ENCODE results near the gene GRB10. TPM values are rescaled to one million over a fixed set of nuclear protein-coding genes. Genes with fewer than 3 reads are reported as not detected.

The GRB10 gene
- total RNA-seq, 1 experiment from 2014 or later: 47.3 TPM

GRCh38 chr7:50637725-50638643 is 144.7 kb downstream of the GRB10 start:
- no peak for DNase-seq (ENCODE audit: low spot score)

DNA sequence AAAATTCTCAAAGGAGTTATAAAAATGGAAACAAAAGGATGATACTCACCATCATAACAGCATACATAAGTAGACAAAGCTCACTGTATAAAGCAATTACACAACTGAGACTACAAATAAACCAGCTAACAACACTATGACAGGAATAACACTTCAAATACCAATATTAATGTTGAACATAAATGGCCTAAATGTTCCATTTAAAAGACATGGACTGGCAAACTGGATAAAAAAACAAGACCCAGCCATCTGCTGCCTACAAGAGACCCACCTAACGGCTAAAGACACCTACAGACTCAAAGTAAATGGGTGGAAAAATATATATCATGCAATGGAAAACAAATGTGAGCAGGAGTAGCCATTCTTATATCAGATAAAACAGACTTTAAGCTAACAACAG is 148.3 kb downstream of the GRB10 start:
- DNase-seq (ENCODE audit: low spot score): no peak

DNA sequence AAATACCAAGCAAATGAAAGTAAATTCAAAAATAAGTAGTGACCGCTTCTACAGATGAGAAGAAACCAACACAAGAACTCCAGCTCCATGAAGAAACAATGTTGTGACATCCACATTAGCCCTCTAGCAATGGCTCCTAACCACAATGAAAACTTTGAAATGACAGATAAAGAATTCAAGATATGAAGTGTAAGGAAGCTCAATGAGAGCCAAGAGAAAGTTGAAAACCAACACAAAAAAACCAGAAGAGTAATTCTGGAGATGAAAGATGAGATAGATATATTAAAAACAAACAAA is 149.3 kb downstream of the GRB10 start:
- no peak for DNase-seq (ENCODE audit: low spot score)

DNA sequence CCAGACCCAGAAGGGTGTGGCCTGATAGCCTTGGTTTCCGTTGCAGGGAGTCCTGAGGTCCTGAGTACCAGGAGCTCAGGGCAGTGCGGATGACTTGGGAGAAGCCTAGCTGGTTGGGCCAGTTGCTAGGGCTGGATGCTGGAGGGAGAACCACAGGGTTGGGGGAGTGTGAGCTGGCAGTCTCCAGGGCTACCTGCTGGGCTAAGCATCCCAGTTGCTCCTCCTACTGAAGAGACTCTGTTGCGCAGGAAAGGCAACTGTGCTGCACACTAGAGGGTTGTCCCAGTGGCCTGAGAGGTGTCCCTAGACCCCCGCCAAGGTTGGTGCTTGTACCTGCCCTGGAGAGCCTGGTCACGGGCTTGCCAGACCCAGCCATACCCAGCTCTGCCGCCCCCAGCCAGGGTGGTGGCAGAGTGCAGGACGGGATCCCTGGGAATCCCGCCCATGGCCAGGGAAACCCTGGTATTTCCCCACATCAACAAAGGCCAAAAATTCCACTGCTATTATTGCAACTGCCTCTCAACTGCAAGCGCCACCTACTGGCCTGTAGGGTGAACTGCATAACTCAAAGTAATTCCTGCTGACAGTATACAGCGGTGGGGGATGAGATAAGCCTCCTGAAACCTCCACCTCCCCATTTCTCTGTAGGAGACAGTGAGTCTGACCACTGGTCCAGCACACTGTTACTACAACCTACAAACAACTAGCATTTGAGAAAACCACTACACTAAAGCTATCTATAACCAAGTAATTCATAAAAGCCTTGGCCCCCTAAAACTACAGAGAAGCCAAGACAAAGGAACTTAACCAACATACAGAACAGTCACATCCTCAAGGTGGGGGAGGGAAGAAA is 149.9 kb downstream of the GRB10 start:
- peak; percentile 79 for DNase-seq (ENCODE audit: low spot score)

DNA sequence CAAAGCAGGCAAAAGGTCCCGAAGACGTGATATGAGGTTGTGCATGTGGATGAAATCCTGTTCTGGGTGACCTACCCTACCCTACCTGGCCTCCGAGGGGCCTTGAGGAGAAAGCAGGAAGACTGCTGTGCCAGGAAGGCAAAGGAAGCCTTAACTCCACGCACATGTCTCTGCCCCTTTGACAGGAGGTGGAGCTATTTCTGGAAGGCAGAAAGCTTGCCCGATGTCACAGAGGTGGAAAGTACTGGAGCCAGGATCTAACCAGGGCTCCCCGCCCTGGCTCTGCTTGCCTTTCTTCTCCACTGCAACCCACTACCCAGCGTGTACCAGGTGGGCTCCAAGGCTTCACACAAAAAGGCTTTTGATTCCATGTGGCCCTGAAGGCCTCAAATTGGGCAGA is 151.1 kb downstream of the GRB10 start:
- DNase-seq (ENCODE audit: low spot score): no peak

DNA sequence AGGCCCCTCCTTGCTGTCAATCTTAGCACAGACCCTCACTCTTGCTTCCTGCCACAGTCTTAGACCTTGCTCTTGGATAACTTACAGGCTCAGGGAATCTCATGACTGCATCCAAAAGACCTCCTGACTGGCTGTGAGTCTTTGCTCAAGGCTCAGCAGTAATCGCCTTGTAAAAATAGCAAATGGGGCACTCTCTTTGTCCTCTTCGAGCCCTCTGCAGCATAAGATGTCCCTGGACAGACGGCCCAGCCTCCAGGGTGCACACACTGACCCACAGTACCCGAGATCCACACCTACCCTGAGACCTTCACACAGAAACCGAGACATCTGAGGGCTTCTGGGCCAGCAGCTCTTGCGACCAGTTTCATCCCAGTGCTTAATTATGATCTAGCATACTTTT is 151.6 kb downstream of the GRB10 start:
- DNase-seq (ENCODE audit: low spot score): no peak

GRCh38 chr7:50629238-50629901 is 153.3 kb downstream of the GRB10 start:
- no peak for DNase-seq (ENCODE audit: low spot score)

GRCh38 chr7:50628434-50629084 is 154.1 kb downstream of the GRB10 start:
- no peak for DNase-seq (ENCODE audit: low spot score)

- DNase-seq (ENCODE audit: low spot score): no peak
Observed at GRCh38 chr7:50627824-50628361, 154.8 kb downstream of the GRB10 start.

DNA sequence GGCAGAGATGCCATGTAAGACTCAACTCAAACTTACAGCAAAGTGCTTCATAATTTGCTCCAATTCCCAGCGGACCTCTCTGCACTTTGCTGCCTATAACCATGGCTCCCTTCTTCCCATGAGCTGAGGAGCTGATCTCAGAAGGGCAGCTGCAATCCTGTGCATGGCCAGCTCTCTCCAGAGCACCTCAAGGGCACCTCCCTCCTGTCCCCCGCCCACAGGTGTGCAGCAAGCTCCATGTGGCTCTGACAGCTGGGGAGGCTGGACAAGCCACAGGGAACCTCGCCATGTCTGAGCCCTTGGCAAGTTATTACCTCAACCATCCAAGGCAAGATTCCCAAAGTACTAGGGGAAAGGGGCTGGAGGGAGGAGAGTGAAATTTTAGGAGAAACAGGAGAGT is 156.4 kb downstream of the GRB10 start:
- no peak for DNase-seq (ENCODE audit: low spot score)

DNA sequence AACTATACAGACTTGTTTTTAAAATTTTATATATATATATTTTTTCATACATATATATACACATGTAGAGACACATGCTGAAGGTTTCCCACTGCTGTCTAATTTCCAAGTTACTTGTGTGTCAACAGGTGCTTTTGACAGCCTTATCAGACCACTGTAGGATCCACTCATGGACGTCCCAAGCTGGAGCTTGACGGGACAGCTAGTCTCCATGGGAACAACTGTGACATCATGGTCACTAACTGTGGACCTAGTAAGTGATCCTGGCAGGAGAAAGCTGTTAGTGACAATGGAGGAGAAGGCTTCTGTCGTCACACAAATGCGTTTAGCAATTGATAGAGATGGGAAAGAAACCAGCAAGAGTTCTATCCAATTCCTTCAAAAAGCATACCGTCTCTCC is 157.3 kb downstream of the GRB10 start:
- no peak for DNase-seq (ENCODE audit: low spot score)

DNA sequence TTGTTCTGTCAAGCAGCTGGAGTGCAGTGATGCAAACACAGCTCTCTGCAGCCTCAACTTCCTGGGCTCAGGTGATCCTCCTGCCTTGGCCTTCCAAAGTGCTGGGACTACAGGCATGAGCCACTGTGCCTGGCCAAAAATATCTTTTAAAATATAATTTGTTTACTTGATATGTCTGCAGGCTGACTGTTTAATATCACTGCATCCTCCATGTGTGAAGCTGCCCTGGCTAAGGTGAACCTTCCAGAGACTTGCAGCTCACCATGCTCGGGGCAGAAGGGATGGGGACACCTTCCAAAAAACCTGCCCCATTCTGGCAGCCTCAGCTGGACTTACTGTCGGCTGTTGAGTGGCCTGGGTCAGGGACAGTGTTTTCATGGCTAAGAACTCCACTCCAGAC is 159.9 kb downstream of the GRB10 start:
- no peak for DNase-seq (ENCODE audit: low spot score)

GRCh38 chr7:50621973-50622490 is 160.7 kb downstream of the GRB10 start:
- DNase-seq (ENCODE audit: low spot score): no peak

DNA sequence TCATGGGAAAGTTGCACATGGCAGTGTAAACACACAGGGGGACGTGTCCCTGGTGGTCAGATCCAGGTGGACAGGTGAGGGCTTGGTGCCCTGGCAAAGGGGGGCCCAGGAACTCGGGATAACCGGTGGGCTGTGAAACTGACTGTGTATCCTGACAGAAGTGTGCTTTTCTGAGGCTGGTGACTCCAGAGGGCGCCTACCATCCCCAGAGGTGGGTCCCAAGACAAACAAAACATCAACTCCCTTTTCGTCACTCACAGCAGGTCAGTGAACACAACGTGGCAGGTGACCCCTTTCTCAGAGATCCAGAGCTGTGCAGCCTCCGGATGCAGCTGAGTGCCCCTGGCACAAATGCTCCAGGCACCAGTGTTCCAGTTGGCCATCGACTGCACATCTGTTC is 161.5 kb downstream of the GRB10 start:
- no peak for DNase-seq (ENCODE audit: low spot score)

DNA sequence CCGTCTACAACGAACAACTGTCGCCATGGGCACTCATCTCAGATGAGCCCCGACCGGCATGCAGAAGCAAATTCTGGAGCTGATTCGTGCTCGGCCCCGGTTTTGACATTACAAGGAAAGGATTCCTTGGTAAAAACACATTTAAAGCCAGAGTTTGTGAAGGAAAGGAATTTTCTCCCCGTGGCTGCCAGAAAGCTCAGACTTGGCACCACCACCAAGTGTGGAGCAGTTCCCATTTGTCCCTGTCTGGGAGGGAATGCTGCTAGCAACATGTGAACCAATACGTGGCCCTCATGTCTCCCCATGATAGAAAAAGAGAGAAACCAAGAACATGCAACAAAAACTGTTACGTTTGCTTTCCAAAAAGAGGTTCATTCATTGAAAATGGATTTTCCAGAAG is 162.3 kb downstream of the GRB10 start:
- DNase-seq (ENCODE audit: low spot score): no peak

- DNase-seq (ENCODE audit: low spot score): no peak
Observed at GRCh38 chr7:50619684-50620083, 163.0 kb downstream of the GRB10 start.

- DNase-seq (ENCODE audit: low spot score): no peak
Observed at GRCh38 chr7:50618281-50618680, 164.4 kb downstream of the GRB10 start.

DNA sequence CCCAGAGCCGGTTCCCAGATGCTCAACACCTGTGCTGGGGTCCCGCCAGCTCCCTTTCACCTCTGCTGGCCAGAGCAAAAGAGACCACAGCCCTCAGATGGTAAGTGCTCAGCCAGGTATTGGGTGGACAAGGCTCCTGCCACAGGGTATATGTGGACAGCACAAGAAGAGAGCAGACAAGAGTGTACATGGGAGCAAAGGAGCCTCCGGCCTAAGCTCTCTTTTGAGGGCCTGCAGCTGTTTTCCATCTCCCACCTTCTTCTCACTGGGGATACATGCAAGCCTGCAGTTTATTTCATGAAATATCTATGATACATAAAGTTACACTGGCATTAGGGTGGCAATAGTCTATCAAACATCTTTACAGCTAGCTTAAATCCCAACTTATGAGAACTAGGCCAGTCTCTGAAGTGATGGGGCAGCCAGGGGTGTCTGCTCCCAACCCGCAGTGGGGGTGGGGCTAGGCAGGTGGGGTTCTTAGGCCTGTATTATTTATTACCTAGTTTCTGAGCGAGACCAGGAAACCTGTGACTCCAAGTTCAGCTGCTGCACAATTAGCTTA is 167.1 kb downstream of the GRB10 start:
- no peak for DNase-seq (ENCODE audit: low spot score)

DNA sequence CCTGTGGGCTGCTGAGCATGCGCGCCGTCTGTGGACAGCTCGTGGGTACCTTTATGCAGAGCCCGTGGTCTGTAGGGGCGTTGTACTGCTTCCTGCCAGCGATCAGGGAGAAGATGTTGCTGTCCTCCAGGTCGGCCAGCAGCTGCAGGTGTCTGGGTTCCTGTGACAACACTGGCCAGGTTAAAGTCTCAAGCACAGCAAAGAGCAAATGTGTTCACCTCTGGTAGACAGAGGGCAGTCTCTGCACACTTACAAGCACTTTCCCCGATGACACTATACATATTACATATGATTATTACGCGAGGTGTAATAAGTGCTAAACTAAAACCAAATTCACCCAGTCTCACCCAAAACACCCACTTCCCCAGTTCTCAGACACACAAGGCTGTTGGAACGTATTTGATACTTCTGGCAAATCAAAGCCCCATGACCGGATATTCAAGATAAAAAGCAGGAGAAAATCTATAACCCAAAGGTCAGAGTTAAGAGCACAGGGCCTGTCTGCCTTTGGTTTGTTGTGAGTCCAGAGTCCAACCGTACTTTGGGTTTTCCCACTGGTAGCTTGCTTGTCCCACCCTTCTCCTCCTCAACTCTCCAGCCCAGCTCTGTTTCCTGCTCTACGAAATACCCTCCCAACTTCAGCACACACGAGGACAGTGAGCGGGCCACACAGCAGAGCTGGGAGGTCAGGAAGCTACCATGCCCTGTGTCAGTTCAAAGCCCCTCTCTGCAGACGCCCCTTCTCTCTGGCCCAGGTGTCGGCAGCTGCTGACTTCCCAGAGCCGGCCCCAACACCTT is 167.8 kb downstream of the GRB10 start:
- DNase-seq (ENCODE audit: low spot score): no peak

DNA sequence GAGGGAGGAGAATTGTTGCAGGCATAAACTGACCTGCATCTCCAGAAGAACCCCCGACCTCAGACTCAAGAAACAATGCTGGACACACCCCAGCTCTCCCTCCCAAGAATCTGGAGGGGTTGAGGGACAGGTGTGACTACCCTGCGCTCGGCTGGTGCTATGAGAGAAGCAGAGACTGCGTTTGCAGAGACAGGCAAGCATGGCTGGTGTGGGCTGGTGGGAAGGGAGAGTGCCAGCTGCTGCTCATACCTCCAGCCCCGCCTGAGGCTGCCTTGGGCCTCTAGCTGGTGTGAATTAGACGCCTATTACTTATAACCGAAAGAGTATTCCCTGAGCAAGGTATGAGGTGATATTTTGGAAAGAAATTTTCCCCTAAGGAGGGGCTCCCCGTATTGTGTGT is 169.2 kb downstream of the GRB10 start:
- DNase-seq (ENCODE audit: low spot score): no peak

All from H4 (cell line).